ENCODE data around the gene ATP6AP2. TPM values are rescaled to one million over a fixed set of nuclear protein-coding genes. Genes with fewer than 3 reads are reported as not detected.

The ATP6AP2 gene
- total and polyA plus RNA-seq, 9 of the 15 experiments (the other 6 are each of a cell fraction or from before 2014, with no cell fraction given): 23.3 to 131 (median 41.9) TPM

- TF ChIP-seq ZNF609 (CRISPR knock-in tag; IDR thresholded peaks at IDR 0.05; ENCODE audit: borderline replicate concordance): no peak
- no peak for TF ChIP-seq ZNF589 (CRISPR knock-in tag; IDR thresholded peaks at IDR 0.05; ENCODE audit: low read depth)
- TF ChIP-seq SREBF1 (IDR thresholded peaks at IDR 0.05; ENCODE audit: borderline replicate concordance, low read depth, low read length): no peak
- TF ChIP-seq BRF2 (IDR thresholded peaks at IDR 0.05; ENCODE audit: borderline replicate concordance, insufficient read depth, insufficient read length): no peak
- TF ChIP-seq ZNF75A (CRISPR knock-in tag; IDR thresholded peaks at IDR 0.05): no peak
- no peak for TF ChIP-seq ASH1L (IDR thresholded peaks at IDR 0.05; ENCODE audit: borderline replicate concordance, low read depth, partially characterized antibody)
- no peak for TF ChIP-seq ZNF316 (IDR thresholded peaks at IDR 0.05)
- TF ChIP-seq KLF6 (CRISPR knock-in tag; IDR thresholded peaks at IDR 0.05; ENCODE audit: borderline replicate concordance): no peak
- no peak for TF ChIP-seq AFF4 (CRISPR knock-in tag; IDR thresholded peaks at IDR 0.05)
- TF ChIP-seq STAG1 (CRISPR knock-in tag; IDR thresholded peaks at IDR 0.05; ENCODE audit: borderline replicate concordance): no peak
- no peak for TF ChIP-seq CHD2 (IDR thresholded peaks at IDR 0.05; ENCODE audit: low read depth, low read length)
- TF ChIP-seq ZBTB34 (CRISPR knock-in tag; IDR thresholded peaks at IDR 0.05): no peak
These were observed 44.5 kb downstream of the ATP6AP2 start (continued) for GRCh38 chrX:40625294-40625693.
